Measurements from ENCODE around the gene IGFBP4. TPM values are rescaled to one million over a fixed set of nuclear protein-coding genes. Genes with fewer than 3 reads are reported as not detected.
A peak's percentile ranks its signal among the peaks of the same experiment; 100 is the strongest.

IGFBP4 gene
- total RNA-seq, 2 donors from 2014 or later: 132 to 154 TPM

GRCh38 chr17:40500709-40501108 lies 57.5 kb downstream of the IGFBP4 start:
- TF ChIP-seq CTCF (IDR thresholded peaks at IDR 0.05) (no peak), POLR2A (IDR thresholded peaks at IDR 0.05) (no peak), POLR2AphosphoS5 (IDR thresholded peaks at IDR 0.05) (no peak)
- Histone ChIP-seq H3K27me3 (replicated peaks; ENCODE audit: insufficient read depth) (no peaks in the 10 kb centered on the region), H3K9me3 (no peaks in the 10 kb centered on the region), H3K27ac (peak overlapping the region; percentile 83 to 88), H3K4me1 (replicated peaks) (no peaks in the 10 kb centered on the region), H3K4me3 (peak overlapping the region; percentile 23 to 29), H3K36me3 (no peaks in the 10 kb centered on the region)
- 64% methylated on average over 10 of the region's 10 CpGs for WGBS
- no peak for DNase-seq (ENCODE audit: low spot score)
- intact Hi-C loops (cut with DNase I): no loop called here

GRCh38 chr17:40501499-40501911 lies 58.3 kb downstream of the IGFBP4 start, which contains the start of gene TNS4:
TSS of gene TNS4 (minus strand) at chr17:40501623. CDS start at chr17:40496425, 5,198 bp downstream.
- 50% methylated on average over 3 of the region's 7 CpGs for WGBS
- H3K27ac ChIP-seq: peak within 1 kb of the TSS; percentile 83 to 88
- peak; percentile 91 for DNase-seq (ENCODE audit: low spot score)

GRCh38 chr17:40502716-40503115 lies 59.5 kb downstream of the IGFBP4 start:
- H3K9me3 ChIP-seq: no peaks in the 10 kb centered on the region
- no peak for DNase-seq (ENCODE audit: low spot score)
- no peak overlapping the region for H3K4me3 ChIP-seq
- 100% methylated on average over 5 of the region's 5 CpGs for WGBS
- H3K4me1 ChIP-seq (replicated peaks): no peaks in the 10 kb centered on the region
- TF ChIP-seq POLR2AphosphoS5 (IDR thresholded peaks at IDR 0.05): no peak
- no peak for TF ChIP-seq CTCF (IDR thresholded peaks at IDR 0.05)
- no peak for TF ChIP-seq POLR2A (IDR thresholded peaks at IDR 0.05)
- H3K36me3 ChIP-seq: no peaks in the 10 kb centered on the region
- H3K27ac ChIP-seq: no peak overlapping the region
- intact Hi-C loops (cut with DNase I): no loop called here
- H3K27me3 ChIP-seq (replicated peaks; ENCODE audit: insufficient read depth): no peaks in the 10 kb centered on the region

More at GRCh38 chr17:40501499-40501911, 58.3 kb downstream of the IGFBP4 start, which contains the start of gene TNS4:
- Histone ChIP-seq H3K27me3 (replicated peaks; ENCODE audit: insufficient read depth) (no peaks in the 10 kb centered on the region), H3K9me3 (no peaks in the 10 kb centered on the region), H3K36me3 (no peaks in the 10 kb centered on the region), H3K4me1 (replicated peaks) (no peaks in the 10 kb centered on the region), H3K4me3 (peak within 1 kb of the TSS; percentile 23 to 29)
- TF ChIP-seq POLR2A (IDR thresholded peaks at IDR 0.05) (peak; percentile 94), CTCF (IDR thresholded peaks at IDR 0.05) (no peak), POLR2AphosphoS5 (IDR thresholded peaks at IDR 0.05) (peak; percentile 96)
- intact Hi-C loops (cut with DNase I): no loop called here

GRCh38 chr17:40503154-40503553 lies 59.9 kb downstream of the IGFBP4 start:
- intact Hi-C loops (cut with DNase I): no loop called here
- DNase-seq (ENCODE audit: low spot score): no peak
- no peaks in the 10 kb centered on the region for H3K9me3 ChIP-seq
- H3K27me3 ChIP-seq (replicated peaks; ENCODE audit: insufficient read depth): no peaks in the 10 kb centered on the region
- H3K36me3 ChIP-seq: no peaks in the 10 kb centered on the region
- H3K4me1 ChIP-seq (replicated peaks): no peaks in the 10 kb centered on the region
- TF ChIP-seq POLR2AphosphoS5 (IDR thresholded peaks at IDR 0.05) (no peak), POLR2A (IDR thresholded peaks at IDR 0.05) (no peak), CTCF (IDR thresholded peaks at IDR 0.05) (no peak)
- no peak overlapping the region for H3K4me3 ChIP-seq
- H3K27ac ChIP-seq: no peak overlapping the region
- 93% methylated on average over 2 of the region's 2 CpGs for WGBS

- H3K9me3 ChIP-seq: no peaks in the 10 kb centered on the region
- H3K36me3 ChIP-seq: no peaks in the 10 kb centered on the region
- no peak overlapping the region for H3K4me3 ChIP-seq
- H3K27me3 ChIP-seq (replicated peaks; ENCODE audit: insufficient read depth): no peaks in the 10 kb centered on the region
- TF ChIP-seq CTCF (IDR thresholded peaks at IDR 0.05) (no peak), POLR2AphosphoS5 (IDR thresholded peaks at IDR 0.05) (no peak), POLR2A (IDR thresholded peaks at IDR 0.05) (no peak)
- no peak overlapping the region for H3K27ac ChIP-seq
- no peak for DNase-seq (ENCODE audit: low spot score)
- intact Hi-C loops (cut with DNase I): no loop called here
- 74% methylated on average over 5 of the region's 5 CpGs for WGBS
- H3K4me1 ChIP-seq (replicated peaks): no peaks in the 10 kb centered on the region
Measured at GRCh38 chr17:40506786-40507185, 63.5 kb downstream of the IGFBP4 start.
